GM12878 (cell line): Measurements from ENCODE around the gene PPP1R37. TPM values are rescaled to one million over a fixed set of nuclear protein-coding genes. Genes with fewer than 3 reads are reported as not detected.

Experiments
- ATAC-seq: fragments of 200-7000 bp; cut with Tn5 transposase; 3 replicates; pipeline ENCODE4 v1.9.1; 2020; ENCODE audit warnings: mild to moderate bottlenecking, moderate library complexity
- BruUV-seq: library from RNA; stranded (reverse); fragments of 400-500 nt; replicated peaks from 2 replicates; lab custom pipeline; 2021; lab: Mats Ljungman, UMichigan
- CTCF ChIA-PET: fragments of 300-600 bp; sonication (Branson Sonifier 250); formaldehyde crosslinking; extraction: SDS; loops from one replicate; lab custom pipeline; 2021; ENCODE audit warnings: inconsistent platforms; lab: Yijun Ruan, JAX
- POLR2A ChIA-PET: fragments of 350-600 bp; formaldehyde crosslinking; extraction: SDS; loops from one replicate; lab custom pipeline; 2021; ENCODE audit warnings: inconsistent platforms; lab: Charles Lee
- RAD21 ChIA-PET: fragments of 300-600 bp; sonication (Branson Sonifier 250); formaldehyde crosslinking; loops from one replicate; lab custom pipeline; 2023; ENCODE audit warnings: antibody characterized with exemption; ENCODE audit not compliant: unreplicated experiment; lab: Charles Lee
- SMC1A ChIA-PET: fragments of 300-600 bp; sonication (Branson Sonifier 250); formaldehyde crosslinking; loops from one replicate; lab custom pipeline; 2023; ENCODE audit not compliant: unreplicated experiment, uncharacterized antibody; lab: Charles Lee
- DNase-seq: peaks from one replicate; pipeline ENCODE4 v3.0.0-alpha.2; 2011; ENCODE audit warnings: low read depth, low spot score
- FAIRE-seq: peaks from 3 replicates; lab custom pipeline; 2011; peaks lifted over from hg19 to GRCh38; lab: Jason Lieb, UNC
- H2AFZ ChIP-seq: 2 replicates; pipeline ENCODE4 v1.6.0; 2011; ENCODE audit warnings: low read depth, low read length, control low read depth; ENCODE audit not compliant: control insufficient read depth
- H3K27ac ChIP-seq: 2 replicates; pipeline ENCODE4 v1.5.1; 2011; ENCODE audit warnings: control low read depth; ENCODE audit not compliant: control insufficient read depth, insufficient read depth
- H3K27me3 ChIP-seq, 2 experiments: replicated peaks in 1 of 2; 2 replicates each; pipeline versions ENCODE4 v1.6.0 to v1.6.1; 2011; ENCODE audit warnings: low read length in 1 of 2; ENCODE audit not compliant: control insufficient read depth in 2 of 2, insufficient read depth in 2 of 2
- H3K36me3 ChIP-seq, 2 experiments: 2 replicates each; pipeline ENCODE4 v1.5.1; 2011; ENCODE audit warnings: low read length in 1 of 2; ENCODE audit not compliant: control insufficient read depth in 2 of 2, insufficient read depth in 2 of 2
- H3K4me1 ChIP-seq: 2 replicates; pipeline ENCODE4 v1.6.1; 2011; ENCODE audit warnings: mild to moderate bottlenecking, low read length, moderate library complexity, mixed read lengths; ENCODE audit not compliant: control insufficient read depth, insufficient read depth
- H3K4me2 ChIP-seq: 2 replicates; pipeline ENCODE4 v1.6.0; 2011; ENCODE audit warnings: control low read depth; ENCODE audit not compliant: control insufficient read depth, insufficient read depth
- H3K4me3 ChIP-seq: fragments of 200-600 bp; sonication (generic); 2 replicates; pipeline ENCODE4 v1.5.1; 2016
- H3K79me2 ChIP-seq: 2 replicates; pipeline ENCODE4 v1.6.0; 2011; ENCODE audit warnings: low read length; ENCODE audit not compliant: control insufficient read depth, insufficient read depth
- H3K9ac ChIP-seq: 2 replicates; pipeline ENCODE4 v1.8.0; 2011; ENCODE audit warnings: low read length, control low read depth, mixed read lengths; ENCODE audit not compliant: control insufficient read depth, insufficient read depth
- H3K9me3 ChIP-seq: replicated peaks from 3 replicates; pipeline ENCODE4 v1.5.1; 2011; ENCODE audit warnings: mild to moderate bottlenecking, low read length; ENCODE audit not compliant: control insufficient read depth, insufficient read depth
- H4K20me1 ChIP-seq: 2 replicates; pipeline ENCODE4 v1.6.0; 2011; ENCODE audit not compliant: control insufficient read depth, insufficient read depth
- BACH1 ChIP-seq: fragments of 450-650 bp; IDR thresholded peaks from 2 replicates; pipeline ENCODE4 v1.6.1; 2017; ENCODE audit warnings: mild to moderate bottlenecking, borderline replicate concordance
- CEBPB ChIP-seq, 2 experiments: fragments of 150-350 bp in 1 of 2; IDR thresholded peaks; 2 replicates each; pipeline ENCODE4 v1.6.1; 2012 to 2014; ENCODE audit warnings: low read depth in 2 of 2, low read length in 2 of 2, borderline replicate concordance in 1 of 2, inconsistent platforms in 1 of 2
- EZH2 ChIP-seq: IDR thresholded peaks from 2 replicates; pipeline ENCODE4 v1.6.1; 2012; ENCODE audit warnings: low read depth, mild to moderate bottlenecking, control low read depth, inconsistent platforms, low read length, borderline replicate concordance; ENCODE audit not compliant: control insufficient read depth
- HCFC1 ChIP-seq: fragments of 150-350 bp; IDR thresholded peaks from 2 replicates; pipeline ENCODE4 v1.6.1; 2014; ENCODE audit warnings: low read length
- SMC3 ChIP-seq: IDR thresholded peaks from 2 replicates; pipeline ENCODE4 v1.6.1; 2011; ENCODE audit warnings: low read length, improper control_type of control experiment, borderline replicate concordance
- SP1 ChIP-seq: IDR thresholded peaks from one replicate; pipeline ENCODE4 v1.6.1; 2011; ENCODE audit warnings: low read depth, low read length
- ZSCAN29 ChIP-seq: fragments of 450-650 bp; IDR thresholded peaks from 2 replicates; pipeline ENCODE4 v1.6.1; 2017; ENCODE audit warnings: mild to moderate bottlenecking, moderate library complexity
- WGBS: methylation state at CpG from one replicate; pipeline ENCODE4 v1.1.6; 2016; ENCODE audit warnings: low lambda C conversion rate; ENCODE audit not compliant: insufficient replicate concordance, insufficient coverage; ENCODE audit errors: missing lambda C conversion rate; 5-methylcytosine and 5-hydroxymethylcytosine counted together
- in situ Hi-C: fragments of 300-500 bp; cut with MboI; formaldehyde crosslinking; loops from 9 replicates; pipeline ENCODE4 v1.14.3; 2018; ENCODE audit warnings: mixed read lengths
- intact Hi-C: fragments of 100-400 bp; cut with micrococcal nuclease; formaldehyde crosslinking; loops from one replicate; pipeline ENCODE4 v1.14.2; 2022; ENCODE audit not compliant: unreplicated experiment
- polyA plus RNA-seq, 11 experiments: library from polyadenylated mRNA; depleted of rRNA in 4 of 11; unstranded in 6 of 11; stranded (reverse) in 5 of 11; fragments of >200 nt; fragmentation: Nextera tagmentation in 4 of 11; fragmentation: Illumina TruSeq in 1 of 11; extraction: Ambion mirVana in 4 of 11; extraction: Trizol in 1 of 11; gene quantifications; 1 replicate in 1 of 11; 2 replicates in 10 of 11; pipeline versions ENCODE4 v1.2.1 to v1.2.3, GENCODE V29; 2011 to 2016; ENCODE audit warnings: inconsistent platforms in 2 of 11, missing spikeins in 2 of 11, low read depth in 1 of 11
- total RNA-seq, 4 experiments: library from RNA; depleted of rRNA in 3 of 4; stranded (reverse); fragments of >200 nt in 3 of 4; fragmentation: Illumina TruSeq in 1 of 4; extraction: Trizol in 1 of 4; gene quantifications; 2 replicates each; pipeline versions ENCODE4 v1.2.1 to v1.2.3, GENCODE V29; 2013 to 2021
- TF ChIP-seq, protein P1 (sequence below): IDR thresholded peaks from 2 replicates; pipeline ENCODE4 v1.6.1; 2012; ENCODE audit warnings: improper control_type of control experiment, low read depth, low read length; ENCODE audit not compliant: insufficient replicate concordance
- TF ChIP-seq, protein P2 (sequence below): fragments of 450-650 bp; formaldehyde crosslinking; IDR thresholded peaks from 2 replicates; pipeline ENCODE4 v1.4.0; 2022; ENCODE audit warnings: mild to moderate bottlenecking, moderate library complexity

The PPP1R37 gene
- total and polyA plus RNA-seq, 10 of the 15 experiments (the other 5 are each of a cell fraction or from before 2014, with no cell fraction given): 0.09 to 21.3 (median 5.1) TPM; not detected in 1

DNA sequence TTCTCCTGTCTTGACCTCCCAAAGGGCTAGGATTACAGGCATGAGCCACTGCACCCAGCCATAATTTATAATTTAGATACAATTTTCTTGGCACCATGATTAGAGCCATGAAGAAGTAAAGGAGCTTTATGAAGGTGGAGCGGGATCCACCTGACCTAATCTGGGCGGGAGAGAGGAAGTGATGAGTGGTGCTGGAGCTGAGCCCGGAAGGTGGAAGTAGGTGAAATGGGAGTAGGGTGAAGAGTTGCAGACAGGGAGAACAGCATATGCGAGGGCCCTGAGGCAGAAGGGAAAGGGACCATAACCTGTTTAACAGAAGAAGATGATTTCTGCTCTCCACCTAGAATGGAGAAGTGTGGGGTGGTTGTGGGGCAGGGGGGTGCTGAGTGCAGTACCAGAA is 89.8 kb downstream of the PPP1R37 start:
- intact Hi-C loops: loop anchor here (10.0 kb wide), 1 partner anchor 168 kb away; no protein-coding TSS in a partner anchor
- ATAC-seq (no peak), FAIRE-seq (no peak)
- Histone ChIP-seq H3K9ac (no peak overlapping the region), H3K79me2 (peaks cover 31% of the 10 kb centered on the region), H3K4me2 (no peak overlapping the region), H3K4me1 (peaks cover 17% of the 10 kb centered on the region), H3K9me3 (no peaks in the 10 kb centered on the region)
- in situ Hi-C loops: no loop called here
- BruUV-seq: no TSS peak
- CTCF ChIA-PET: interaction anchor here (0.6 to 1.6 kb wide), 7 partner anchors 10 to 277 kb away, joined by 3 to 6 read pairs (median 3); no protein-coding TSS in a partner anchor
- TF ChIP-seq SMC3: no peak
- TF ChIP-seq EZH2: no peak
- TF ChIP-seq, protein P1, sequence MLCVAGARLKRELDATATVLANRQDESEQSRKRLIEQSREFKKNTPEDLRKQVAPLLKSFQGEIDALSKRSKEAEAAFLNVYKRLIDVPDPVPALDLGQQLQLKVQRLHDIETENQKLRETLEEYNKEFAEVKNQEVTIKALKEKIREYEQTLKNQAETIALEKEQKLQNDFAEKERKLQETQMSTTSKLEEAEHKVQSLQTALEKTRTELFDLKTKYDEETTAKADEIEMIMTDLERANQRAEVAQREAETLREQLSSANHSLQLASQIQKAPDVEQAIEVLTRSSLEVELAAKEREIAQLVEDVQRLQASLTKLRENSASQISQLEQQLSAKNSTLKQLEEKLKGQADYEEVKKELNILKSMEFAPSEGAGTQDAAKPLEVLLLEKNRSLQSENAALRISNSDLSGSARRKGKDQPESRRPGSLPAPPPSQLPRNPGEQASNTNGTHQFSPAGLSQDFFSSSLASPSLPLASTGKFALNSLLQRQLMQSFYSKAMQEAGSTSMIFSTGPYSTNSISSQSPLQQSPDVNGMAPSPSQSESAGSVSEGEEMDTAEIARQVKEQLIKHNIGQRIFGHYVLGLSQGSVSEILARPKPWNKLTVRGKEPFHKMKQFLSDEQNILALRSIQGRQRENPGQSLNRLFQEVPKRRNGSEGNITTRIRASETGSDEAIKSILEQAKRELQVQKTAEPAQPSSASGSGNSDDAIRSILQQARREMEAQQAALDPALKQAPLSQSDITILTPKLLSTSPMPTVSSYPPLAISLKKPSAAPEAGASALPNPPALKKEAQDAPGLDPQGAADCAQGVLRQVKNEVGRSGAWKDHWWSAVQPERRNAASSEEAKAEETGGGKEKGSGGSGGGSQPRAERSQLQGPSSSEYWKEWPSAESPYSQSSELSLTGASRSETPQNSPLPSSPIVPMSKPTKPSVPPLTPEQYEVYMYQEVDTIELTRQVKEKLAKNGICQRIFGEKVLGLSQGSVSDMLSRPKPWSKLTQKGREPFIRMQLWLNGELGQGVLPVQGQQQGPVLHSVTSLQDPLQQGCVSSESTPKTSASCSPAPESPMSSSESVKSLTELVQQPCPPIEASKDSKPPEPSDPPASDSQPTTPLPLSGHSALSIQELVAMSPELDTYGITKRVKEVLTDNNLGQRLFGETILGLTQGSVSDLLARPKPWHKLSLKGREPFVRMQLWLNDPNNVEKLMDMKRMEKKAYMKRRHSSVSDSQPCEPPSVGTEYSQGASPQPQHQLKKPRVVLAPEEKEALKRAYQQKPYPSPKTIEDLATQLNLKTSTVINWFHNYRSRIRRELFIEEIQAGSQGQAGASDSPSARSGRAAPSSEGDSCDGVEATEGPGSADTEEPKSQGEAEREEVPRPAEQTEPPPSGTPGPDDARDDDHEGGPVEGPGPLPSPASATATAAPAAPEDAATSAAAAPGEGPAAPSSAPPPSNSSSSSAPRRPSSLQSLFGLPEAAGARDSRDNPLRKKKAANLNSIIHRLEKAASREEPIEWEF: no peak
- no peak for TF ChIP-seq ZSCAN29
- TF ChIP-seq HCFC1: no peak
- no peak for TF ChIP-seq BACH1
- TF ChIP-seq CEBPB (IDR thresholded peaks at IDR 0.05; ENCODE audit: borderline replicate concordance in 1 of 2, low read depth in 2 of 2, low read length in 2 of 2): no peak
- TF ChIP-seq, protein P2, sequence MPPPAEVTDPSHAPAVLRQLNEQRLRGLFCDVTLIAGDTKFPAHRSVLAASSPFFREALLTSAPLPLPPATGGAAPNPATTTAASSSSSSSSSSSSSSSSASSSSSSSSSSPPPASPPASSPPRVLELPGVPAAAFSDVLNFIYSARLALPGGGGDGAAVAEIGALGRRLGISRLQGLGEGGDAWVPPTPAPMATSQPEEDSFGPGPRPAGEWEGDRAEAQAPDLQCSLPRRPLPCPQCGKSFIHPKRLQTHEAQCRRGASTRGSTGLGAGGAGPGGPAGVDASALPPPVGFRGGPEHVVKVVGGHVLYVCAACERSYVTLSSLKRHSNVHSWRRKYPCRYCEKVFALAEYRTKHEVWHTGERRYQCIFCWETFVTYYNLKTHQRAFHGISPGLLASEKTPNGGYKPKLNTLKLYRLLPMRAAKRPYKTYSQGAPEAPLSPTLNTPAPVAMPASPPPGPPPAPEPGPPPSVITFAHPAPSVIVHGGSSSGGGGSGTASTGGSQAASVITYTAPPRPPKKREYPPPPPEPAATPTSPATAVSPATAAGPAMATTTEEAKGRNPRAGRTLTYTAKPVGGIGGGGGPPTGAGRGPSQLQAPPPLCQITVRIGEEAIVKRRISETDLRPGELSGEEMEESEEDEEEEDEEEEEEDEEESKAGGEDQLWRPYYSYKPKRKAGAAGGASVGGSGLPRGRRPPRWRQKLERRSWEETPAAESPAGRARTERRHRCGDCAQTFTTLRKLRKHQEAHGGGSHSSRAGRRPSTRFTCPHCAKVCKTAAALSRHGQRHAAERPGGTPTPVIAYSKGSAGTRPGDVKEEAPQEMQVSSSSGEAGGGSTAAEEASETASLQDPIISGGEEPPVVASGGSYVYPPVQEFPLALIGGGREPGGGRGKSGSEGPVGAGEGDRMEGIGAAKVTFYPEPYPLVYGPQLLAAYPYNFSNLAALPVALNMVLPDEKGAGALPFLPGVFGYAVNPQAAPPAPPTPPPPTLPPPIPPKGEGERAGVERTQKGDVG (CRISPR knock-in tag): no peak
- no peak for TF ChIP-seq SP1
- TF ChIP-seq, all 136 proteins: peak for 0
- RAD21 ChIA-PET: interaction anchor here (1.1 to 1.7 kb wide), 3 partner anchors 47 to 181 kb away, joined by 3 read pairs; partner anchors contain the start of gene RELB
- WGBS: 70% methylated on average over 4 of the region's 4 CpGs
- Histone ChIP-seq H3K27ac (no peak overlapping the region), H2AFZ (no peak overlapping the region), H3K4me3 (no peak overlapping the region), H3K27me3 (no peaks in the 10 kb centered on the region), H4K20me1 (no peaks in the 10 kb centered on the region), H3K36me3 (peaks cover 0 to 6% of the 10 kb centered on the region in 2 experiments; a peak in 2 of 4 replicates)
- no peak for DNase-seq
- POLR2A ChIA-PET: interaction anchor here (1.0 kb wide), 1 partner anchor 46 kb away, joined by 5 read pairs; no protein-coding TSS in a partner anchor
- SMC1A ChIA-PET: interaction anchor here (0.9 to 1.8 kb wide), 3 partner anchors 10 to 156 kb away, joined by 3 to 4 read pairs (median 3); no protein-coding TSS in a partner anchor
